ENCODE data around the gene RNF8. TPM values are rescaled to one million over a fixed set of nuclear protein-coding genes. Genes with fewer than 3 reads are reported as not detected.

RNF8 gene
- total and polyA plus RNA-seq, 9 of the 15 experiments (the other 6 are each of a cell fraction or from before 2014, with no cell fraction given): 10.6 to 47.0 (median 37.5) TPM

DNA sequence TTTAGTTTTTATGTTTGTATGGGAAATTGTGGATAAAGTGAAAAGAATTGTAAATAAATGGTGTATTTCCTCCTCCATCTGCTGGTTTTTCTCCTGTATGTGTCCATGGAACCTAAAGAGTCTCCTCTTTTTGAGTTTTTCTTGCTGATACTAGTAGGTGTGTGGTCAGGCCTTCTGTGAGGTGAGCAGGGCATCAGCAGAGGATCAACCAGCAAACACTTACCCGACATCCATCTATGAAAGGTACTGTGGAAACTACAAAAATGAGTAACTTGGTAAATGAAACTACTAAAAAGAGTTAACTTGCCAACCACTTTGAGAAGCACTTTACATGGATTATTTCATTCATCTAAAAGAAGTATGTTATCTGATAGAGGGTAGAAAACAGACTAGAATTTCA is 20.9 kb upstream of the RNF8 start:
- ATAC-seq: no peak
- no TSS peak for BruUV-seq (replicated peaks)
- Histone ChIP-seq H3K79me2 (ENCODE audit: control insufficient read depth, insufficient read depth, low read length) (no peaks in the 10 kb centered on the region), H4K20me1 (replicated peaks; ENCODE audit: control insufficient read depth, insufficient read depth, low read length) (no peaks in the 10 kb centered on the region), H3K27ac (ENCODE audit: extremely low read depth, low read depth, low read length) (no peak overlapping the region), H3K9me3 (replicated peaks; ENCODE audit: control insufficient read depth, insufficient read depth, low read depth, low read length) (no peaks in the 10 kb centered on the region), H3K9me1 (ENCODE audit: control insufficient read depth, insufficient read depth, low read length) (no peaks in the 10 kb centered on the region), H3K4me3 (no peak overlapping the region), H2AFZ (ENCODE audit: low read depth, low read length) (no peak overlapping the region), H3K4me1 (replicated peaks in 1 of 2; ENCODE audit: control insufficient read depth in 2 of 2, insufficient read depth in 2 of 2, low read length in 2 of 2) (no peaks in the 10 kb centered on the region), H3K27me3 (ENCODE audit: control insufficient read depth in 2 of 2, insufficient read depth in 2 of 2, low read length in 2 of 2) (no peaks in the 10 kb centered on the region), H3K4me2 (ENCODE audit: insufficient read depth, low read length) (no peak overlapping the region), H3K36me3 (ENCODE audit: control insufficient read depth, insufficient read depth, low read length) (peaks cover 41% of the 10 kb centered on the region; the same call in 2 of the 3 replicates), H3K9ac (ENCODE audit: insufficient read depth in 1 of 2, low read depth in 2 of 2, low read length in 2 of 2) (no peak overlapping the region)
- POLR2A ChIA-PET: interaction anchor here (0.6 kb wide), 2 partner anchors 17 to 150 kb away, joined by 3 to 4 read pairs; no protein-coding TSS in a partner anchor
- CTCF ChIA-PET (ENCODE audit: low intra/inter-chr PET ratio): no interaction called here
- intact Hi-C loops (cut with micrococcal nuclease) (no loop called here), in situ Hi-C loops (cut with MboI) (no loop called here)
- FAIRE-seq: no peak
- no peak for DNase-seq (ENCODE audit: extremely low read depth in 1 of 4, low spot score in 3 of 4)
- TF ChIP-seq MAFG (tag; conservative IDR thresholded peaks at IDR 0.05): no peak
- no peak for TF ChIP-seq ZNF124 (CRISPR knock-in tag; IDR thresholded peaks at IDR 0.05)
- TF ChIP-seq, protein P1, sequence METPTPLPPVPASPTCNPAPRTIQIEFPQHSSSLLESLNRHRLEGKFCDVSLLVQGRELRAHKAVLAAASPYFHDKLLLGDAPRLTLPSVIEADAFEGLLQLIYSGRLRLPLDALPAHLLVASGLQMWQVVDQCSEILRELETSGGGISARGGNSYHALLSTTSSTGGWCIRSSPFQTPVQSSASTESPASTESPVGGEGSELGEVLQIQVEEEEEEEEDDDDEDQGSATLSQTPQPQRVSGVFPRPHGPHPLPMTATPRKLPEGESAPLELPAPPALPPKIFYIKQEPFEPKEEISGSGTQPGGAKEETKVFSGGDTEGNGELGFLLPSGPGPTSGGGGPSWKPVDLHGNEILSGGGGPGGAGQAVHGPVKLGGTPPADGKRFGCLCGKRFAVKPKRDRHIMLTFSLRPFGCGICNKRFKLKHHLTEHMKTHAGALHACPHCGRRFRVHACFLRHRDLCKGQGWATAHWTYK (CRISPR knock-in tag; IDR thresholded peaks at IDR 0.05): no peak
- TF ChIP-seq SRSF7 (optimal IDR thresholded peaks at IDR 0.05; ENCODE audit: low read depth, low read length): no peak
- TF ChIP-seq NBN (IDR thresholded peaks at IDR 0.05; ENCODE audit: low read depth): no peak
- TF ChIP-seq, protein P2, sequence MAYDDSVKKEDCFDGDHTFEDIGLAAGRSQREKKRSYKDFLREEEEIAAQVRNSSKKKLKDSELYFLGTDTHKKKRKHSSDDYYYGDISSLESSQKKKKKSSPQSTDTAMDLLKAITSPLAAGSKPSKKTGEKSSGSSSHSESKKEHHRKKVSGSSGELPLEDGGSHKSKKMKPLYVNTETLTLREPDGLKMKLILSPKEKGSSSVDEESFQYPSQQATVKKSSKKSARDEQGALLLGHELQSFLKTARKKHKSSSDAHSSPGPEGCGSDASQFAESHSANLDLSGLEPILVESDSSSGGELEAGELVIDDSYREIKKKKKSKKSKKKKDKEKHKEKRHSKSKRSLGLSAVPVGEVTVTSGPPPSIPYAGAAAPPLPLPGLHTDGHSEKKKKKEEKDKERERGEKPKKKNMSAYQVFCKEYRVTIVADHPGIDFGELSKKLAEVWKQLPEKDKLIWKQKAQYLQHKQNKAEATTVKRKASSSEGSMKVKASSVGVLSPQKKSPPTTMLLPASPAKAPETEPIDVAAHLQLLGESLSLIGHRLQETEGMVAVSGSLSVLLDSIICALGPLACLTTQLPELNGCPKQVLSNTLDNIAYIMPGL (CRISPR knock-in tag; IDR thresholded peaks at IDR 0.05): no peak
- no peak for TF ChIP-seq FOXM1 (IDR thresholded peaks at IDR 0.05; ENCODE audit: low read depth)
- no peak for TF ChIP-seq FOXM1 (CRISPR knock-in tag; IDR thresholded peaks at IDR 0.05; ENCODE audit: low read depth)
- TF ChIP-seq, protein P3, sequence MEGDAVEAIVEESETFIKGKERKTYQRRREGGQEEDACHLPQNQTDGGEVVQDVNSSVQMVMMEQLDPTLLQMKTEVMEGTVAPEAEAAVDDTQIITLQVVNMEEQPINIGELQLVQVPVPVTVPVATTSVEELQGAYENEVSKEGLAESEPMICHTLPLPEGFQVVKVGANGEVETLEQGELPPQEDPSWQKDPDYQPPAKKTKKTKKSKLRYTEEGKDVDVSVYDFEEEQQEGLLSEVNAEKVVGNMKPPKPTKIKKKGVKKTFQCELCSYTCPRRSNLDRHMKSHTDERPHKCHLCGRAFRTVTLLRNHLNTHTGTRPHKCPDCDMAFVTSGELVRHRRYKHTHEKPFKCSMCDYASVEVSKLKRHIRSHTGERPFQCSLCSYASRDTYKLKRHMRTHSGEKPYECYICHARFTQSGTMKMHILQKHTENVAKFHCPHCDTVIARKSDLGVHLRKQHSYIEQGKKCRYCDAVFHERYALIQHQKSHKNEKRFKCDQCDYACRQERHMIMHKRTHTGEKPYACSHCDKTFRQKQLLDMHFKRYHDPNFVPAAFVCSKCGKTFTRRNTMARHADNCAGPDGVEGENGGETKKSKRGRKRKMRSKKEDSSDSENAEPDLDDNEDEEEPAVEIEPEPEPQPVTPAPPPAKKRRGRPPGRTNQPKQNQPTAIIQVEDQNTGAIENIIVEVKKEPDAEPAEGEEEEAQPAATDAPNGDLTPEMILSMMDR (IDR thresholded peaks at IDR 0.05 in 2 of 3, conservative IDR thresholded peaks at IDR 0.05 in 1 of 3; ENCODE audit: insufficient read depth in 2 of 3, low read depth in 1 of 3, low read length in 3 of 3): no peak
- no peak for TF ChIP-seq CSDE1 (IDR thresholded peaks at IDR 0.05)
- no peak for TF ChIP-seq MYC (IDR thresholded peaks at IDR 0.05; ENCODE audit: low read depth, low read length)
- no peak for TF ChIP-seq MYC (CRISPR knock-in tag; IDR thresholded peaks at IDR 0.05; ENCODE audit: borderline replicate concordance, low read depth)
- no peak for TF ChIP-seq RFX5 (IDR thresholded peaks at IDR 0.05; ENCODE audit: low read depth, low read length)
- 67% methylated on average over 1 of the region's 1 CpG for WGBS (ENCODE audit: insufficient coverage, low coverage, missing lambda C conversion rate)
